ENCODE data around the gene DOK4. TPM values are rescaled to one million over a fixed set of nuclear protein-coding genes. Genes with fewer than 3 reads are reported as not detected.
A peak's percentile ranks its signal among the peaks of the same experiment; 100 is the strongest.

DOK4 gene
- total RNA-seq, 1 experiment from 2014 or later = 6.8 TPM

GRCh38 chr16:57527610-57528360 lies 41.5 kb upstream of the DOK4 start:
- H3K9me3 ChIP-seq (ENCODE audit: control insufficient read depth, insufficient read depth, low read depth, low read length) = no peaks in the 10 kb centered on the region
- intact Hi-C loops (cut with micrococcal nuclease; ENCODE audit: unreplicated experiment) = no loop called here
- DNase-seq (ENCODE audit: low read depth, low spot score) (no peak), ATAC-seq (no peak)
- in situ Hi-C loops (cut with HindIII; ENCODE audit: low pct_unique_long_range_greater_than_20kb, low sequenced_read_pairs) = no loop called here
- POLR2A ChIA-PET = no interaction called here
- BruUV-seq (replicated peaks) = no TSS peak
- no peaks in the 10 kb centered on the region for H3K27me3 ChIP-seq (ENCODE audit: control insufficient read depth, insufficient read depth, low read length)
- TF ChIP-seq SIN3A (IDR thresholded peaks at IDR 0.05; ENCODE audit: borderline replicate concordance, insufficient read depth, low read depth, low read length) (no peak), CTCF (IDR thresholded peaks at IDR 0.05) (no peak), REST (IDR thresholded peaks at IDR 0.05; ENCODE audit: insufficient read depth in 1 of 2, low read depth in 2 of 2, low read length in 1 of 2) (no peak), TCF7L2 (IDR thresholded peaks at IDR 0.05; ENCODE audit: low read depth, low read length) (no peak), POLR2AphosphoS5 (IDR thresholded peaks at IDR 0.05; ENCODE audit: low read depth, low read length) (no peak)
- no peak overlapping the region for H3K27ac ChIP-seq (ENCODE audit: low read length)
- H3K36me3 ChIP-seq (ENCODE audit: control insufficient read depth, insufficient read depth, low read length) = no peaks in the 10 kb centered on the region
- H3K4me1 ChIP-seq (ENCODE audit: control insufficient read depth, insufficient read depth, low read length) = no peaks in the 10 kb centered on the region
- CTCF ChIA-PET = no interaction called here
- H3K4me3 ChIP-seq (ENCODE audit: low read depth in 2 of 2, low read length in 2 of 2) = no peak overlapping the region

- ATAC-seq = 0 out of 2 replicates have a peak, but pooled peaks have one; percentile 13
Observed at GRCh38 chr16:57527027-57527426, 40.7 kb upstream of the DOK4 start.

More at GRCh38 chr16:57527027-57527426, 40.7 kb upstream of the DOK4 start:
- in situ Hi-C loops (cut with HindIII; ENCODE audit: low pct_unique_long_range_greater_than_20kb, low sequenced_read_pairs) = no loop called here
- ChIA-PET POLR2A (no interaction called here), CTCF (no interaction called here)
- Histone ChIP-seq H3K27me3 (ENCODE audit: control insufficient read depth, insufficient read depth, low read length) (no peaks in the 10 kb centered on the region), H3K27ac (ENCODE audit: low read length) (no peak overlapping the region), H3K4me1 (ENCODE audit: control insufficient read depth, insufficient read depth, low read length) (no peaks in the 10 kb centered on the region), H3K4me3 (ENCODE audit: low read depth in 2 of 2, low read length in 2 of 2) (no peak overlapping the region), H3K36me3 (ENCODE audit: control insufficient read depth, insufficient read depth, low read length) (no peaks in the 10 kb centered on the region), H3K9me3 (ENCODE audit: control insufficient read depth, insufficient read depth, low read depth, low read length) (no peaks in the 10 kb centered on the region)
- TF ChIP-seq POLR2AphosphoS5 (IDR thresholded peaks at IDR 0.05; ENCODE audit: low read depth, low read length) (no peak), SIN3A (IDR thresholded peaks at IDR 0.05; ENCODE audit: borderline replicate concordance, insufficient read depth, low read depth, low read length) (no peak), TCF7L2 (IDR thresholded peaks at IDR 0.05; ENCODE audit: low read depth, low read length) (no peak), REST (IDR thresholded peaks at IDR 0.05; ENCODE audit: insufficient read depth in 1 of 2, low read depth in 2 of 2, low read length in 1 of 2) (no peak), CTCF (IDR thresholded peaks at IDR 0.05) (no peak)
- BruUV-seq (replicated peaks) = no TSS peak
- intact Hi-C loops (cut with micrococcal nuclease; ENCODE audit: unreplicated experiment) = no loop called here
- DNase-seq (ENCODE audit: low read depth, low spot score) = no peak

Data from Panc1 (cell line).